Calu3 (cell line): ENCODE results near the gene LRRTM2. TPM values are rescaled to one million over a fixed set of nuclear protein-coding genes. Genes with fewer than 3 reads are reported as not detected.

Source experiments
- BruUV-seq: library from RNA; stranded (reverse); fragments of 400-500 nt; replicated peaks from 2 replicates; lab custom pipeline; 2021; lab: Mats Ljungman, UMichigan
- CTCF ChIA-PET: fragments of 300-600 bp; sonication (Branson Sonifier 250); formaldehyde crosslinking; loops from one replicate; lab custom pipeline; 2022; ENCODE audit warnings: antibody characterized with exemption; lab: Charles Lee
- DNase-seq: peaks from one replicate; pipeline ENCODE4 v3.0.0; 2022
- H3K27ac Mint-ChIP-seq: one replicate; pipeline ENCODE4 v1.8.0; 2022; ENCODE audit warnings: mixed read lengths; ENCODE audit not compliant: unreplicated experiment
- H3K27me3 Mint-ChIP-seq: one replicate; pipeline ENCODE4 v1.8.0; 2022; ENCODE audit warnings: mixed read lengths; ENCODE audit not compliant: unreplicated experiment
- H3K36me3 Mint-ChIP-seq: one replicate; pipeline ENCODE4 v1.8.0; 2022; ENCODE audit warnings: mild to moderate bottlenecking, moderate library complexity, mixed read lengths; ENCODE audit not compliant: insufficient read depth, unreplicated experiment
- H3K4me1 Mint-ChIP-seq: one replicate; pipeline ENCODE4 v1.8.0; 2022; ENCODE audit warnings: mild to moderate bottlenecking, low read depth, mixed read lengths; ENCODE audit not compliant: unreplicated experiment
- H3K4me3 Mint-ChIP-seq: one replicate; pipeline ENCODE4 v1.8.0; 2022; ENCODE audit warnings: mild to moderate bottlenecking, low read depth, moderate library complexity, mixed read lengths; ENCODE audit not compliant: unreplicated experiment
- H3K9me3 Mint-ChIP-seq: one replicate; pipeline ENCODE4 v1.8.0; 2022; ENCODE audit warnings: low read depth, mixed read lengths; ENCODE audit not compliant: unreplicated experiment
- CTCF ChIP-seq: fragments of 200-600 bp; IDR thresholded peaks from one replicate; pipeline ENCODE4 v1.8.0; 2022; ENCODE audit warnings: antibody characterized with exemption; ENCODE audit not compliant: unreplicated experiment
- intact Hi-C: fragments of 100-400 bp; cut with micrococcal nuclease; formaldehyde crosslinking; loops from one replicate; pipeline ENCODE4 v1.10.0; 2022; ENCODE audit not compliant: unreplicated experiment
- total RNA-seq: library from RNA; stranded (reverse); gene quantifications from 2 replicates; pipeline ENCODE4 v1.2.3, GENCODE V29; 2022

The LRRTM2 gene
- total RNA-seq, 1 experiment from 2014 or later: not detected

- intact Hi-C loops: no loop called here
- BruUV-seq: no TSS peak
- Mint-ChIP-seq H3K9me3 (no peaks in the 10 kb centered on the region), H3K4me1 (peaks cover 59% of the 10 kb centered on the region), H3K4me3 (no peak overlapping the region), H3K27ac (no peak overlapping the region), H3K36me3 (peaks cover 15% of the 10 kb centered on the region), H3K27me3 (no peaks in the 10 kb centered on the region)
- DNase-seq: no peak
- CTCF ChIA-PET: no interaction called here
- no peak for TF ChIP-seq CTCF
These were observed 25.3 kb downstream of the LRRTM2 start for GRCh38 chr5:138849882-138850281.

GRCh38 chr5:138849439-138849838 is 25.7 kb downstream of the LRRTM2 start:
- no peak for TF ChIP-seq CTCF
- peaks cover 62% of the 10 kb centered on the region for H3K4me1 Mint-ChIP-seq
- H3K27ac Mint-ChIP-seq: no peak overlapping the region
- H3K4me3 Mint-ChIP-seq: no peak overlapping the region
- no peak for DNase-seq
- peaks cover 15% of the 10 kb centered on the region for H3K36me3 Mint-ChIP-seq
- BruUV-seq: no TSS peak
- CTCF ChIA-PET: no interaction called here
- no peaks in the 10 kb centered on the region for H3K9me3 Mint-ChIP-seq
- intact Hi-C loops: no loop called here
- H3K27me3 Mint-ChIP-seq: no peaks in the 10 kb centered on the region

- CTCF ChIA-PET: no interaction called here
- DNase-seq: no peak
- Mint-ChIP-seq H3K4me1 (peaks cover 53% of the 10 kb centered on the region), H3K9me3 (no peaks in the 10 kb centered on the region), H3K36me3 (peaks cover 29% of the 10 kb centered on the region), H3K27me3 (no peaks in the 10 kb centered on the region), H3K27ac (no peak overlapping the region), H3K4me3 (no peak overlapping the region)
- intact Hi-C loops: no loop called here
- no TSS peak for BruUV-seq
- TF ChIP-seq CTCF: no peak
These were observed 30.2 kb downstream of the LRRTM2 start for GRCh38 chr5:138844812-138845513.

- Mint-ChIP-seq H3K4me3 (no peak overlapping the region), H3K36me3 (peaks cover 37% of the 10 kb centered on the region), H3K27me3 (no peaks in the 10 kb centered on the region), H3K9me3 (no peaks in the 10 kb centered on the region), H3K27ac (no peak overlapping the region), H3K4me1 (peaks cover 53% of the 10 kb centered on the region)
- DNase-seq: no peak
- BruUV-seq: no TSS peak
- no peak for TF ChIP-seq CTCF
- CTCF ChIA-PET: no interaction called here
- intact Hi-C loops: no loop called here
These were observed 31.0 kb downstream of the LRRTM2 start for GRCh38 chr5:138844125-138844461.
